ENCODE measurements around the gene NSUN6.
"Not testable (repeated sequence)": the region's sequence is repeated elsewhere in the genome, so short reads cannot be mapped to it uniquely, and the experiment has no call there.

Gene NSUN6

GRCh38 chr10:18607503-18608378 is 43.6 kb downstream of the NSUN6 start:
- DNase-seq, result no peak

- DNase-seq, result no peak
Measured at GRCh38 chr10:18606051-18606695, 45.2 kb downstream of the NSUN6 start.

- no peak for DNase-seq
Measured at GRCh38 chr10:18601321-18601720, 50.1 kb downstream of the NSUN6 start.

- no peak for DNase-seq
Measured at GRCh38 chr10:18599392-18599791, 52.0 kb downstream of the NSUN6 start.

GRCh38 chr10:18594574-18595156 is 56.7 kb downstream of the NSUN6 start:
- DNase-seq, result no peak

- not testable (repeated sequence) for DNase-seq
Measured at GRCh38 chr10:18591141-18591540, 60.2 kb downstream of the NSUN6 start.

GRCh38 chr10:18586637-18587036 is 64.8 kb downstream of the NSUN6 start:
- DNase-seq, result not testable (repeated sequence)

- DNase-seq, result no peak
Measured at GRCh38 chr10:18583575-18584270, 67.7 kb downstream of the NSUN6 start.

GRCh38 chr10:18582803-18583202 is 68.6 kb downstream of the NSUN6 start:
- DNase-seq, result no peak

GRCh38 chr10:18577823-18578685 is 73.3 kb downstream of the NSUN6 start:
- DNase-seq, result no peak

GRCh38 chr10:18576586-18576985 is 74.8 kb downstream of the NSUN6 start:
- DNase-seq, result no peak

GRCh38 chr10:18572959-18573561 is 78.3 kb downstream of the NSUN6 start:
- DNase-seq, result no peak

GRCh38 chr10:18571780-18572179 is 79.6 kb downstream of the NSUN6 start:
- no peak for DNase-seq

GRCh38 chr10:18571076-18571475 is 80.3 kb downstream of the NSUN6 start:
- no peak for DNase-seq

GRCh38 chr10:18570386-18570785 is 81.0 kb downstream of the NSUN6 start:
- DNase-seq, result not testable (repeated sequence)

- no peak for DNase-seq
Measured at GRCh38 chr10:18567343-18567856, 84.0 kb downstream of the NSUN6 start.

- no peak for DNase-seq
Measured at GRCh38 chr10:18566177-18566576, 85.2 kb downstream of the NSUN6 start.

- no peak for DNase-seq
Measured at GRCh38 chr10:18565006-18565405, 86.4 kb downstream of the NSUN6 start.

GRCh38 chr10:18563003-18563726 is 88.2 kb downstream of the NSUN6 start:
- no peak for DNase-seq

- no peak for DNase-seq
Measured at GRCh38 chr10:18561861-18562551, 89.4 kb downstream of the NSUN6 start.

All from hippocampal formation (tissue), 2 donors.